EL (cell line): ENCODE data around the gene LTA.

Source experiments
- DNase-seq: peaks from one replicate; pipeline ENCODE4 v3.0.0-alpha.2; 2016

LTA gene, protein sequence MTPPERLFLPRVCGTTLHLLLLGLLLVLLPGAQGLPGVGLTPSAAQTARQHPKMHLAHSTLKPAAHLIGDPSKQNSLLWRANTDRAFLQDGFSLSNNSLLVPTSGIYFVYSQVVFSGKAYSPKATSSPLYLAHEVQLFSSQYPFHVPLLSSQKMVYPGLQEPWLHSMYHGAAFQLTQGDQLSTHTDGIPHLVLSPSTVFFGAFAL

DNA sequence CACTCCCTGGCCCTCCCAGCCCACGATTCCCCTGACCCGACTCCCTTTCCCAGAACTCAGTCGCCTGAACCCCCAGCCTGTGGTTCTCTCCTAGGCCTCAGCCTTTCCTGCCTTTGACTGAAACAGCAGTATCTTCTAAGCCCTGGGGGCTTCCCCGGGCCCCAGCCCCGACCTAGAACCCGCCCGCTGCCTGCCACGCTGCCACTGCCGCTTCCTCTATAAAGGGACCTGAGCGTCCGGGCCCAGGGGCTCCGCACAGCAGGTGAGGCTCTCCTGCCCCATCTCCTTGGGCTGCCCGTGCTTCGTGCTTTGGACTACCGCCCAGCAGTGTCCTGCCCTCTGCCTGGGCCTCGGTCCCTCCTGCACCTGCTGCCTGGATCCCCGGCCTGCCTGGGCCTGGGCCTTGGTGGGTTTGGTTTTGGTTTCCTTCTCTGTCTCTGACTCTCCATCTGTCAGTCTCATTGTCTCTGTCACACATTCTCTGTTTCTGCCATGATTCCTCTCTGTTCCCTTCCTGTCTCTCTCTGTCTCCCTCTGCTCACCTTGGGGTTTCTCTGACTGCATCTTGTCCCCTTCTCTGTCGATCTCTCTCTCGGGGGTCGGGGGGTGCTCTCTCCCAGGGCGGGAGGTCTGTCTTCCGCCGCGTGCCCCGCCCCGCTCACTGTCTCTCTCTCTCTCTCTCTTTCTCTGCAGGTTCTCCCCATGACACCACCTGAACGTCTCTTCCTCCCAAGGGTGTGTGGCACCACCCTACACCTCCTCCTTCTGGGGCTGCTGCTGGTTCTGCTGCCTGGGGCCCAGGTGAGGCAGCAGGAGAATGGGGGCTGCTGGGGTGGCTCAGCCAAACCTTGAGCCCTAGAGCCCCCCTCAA is at the start of gene LTA:
TSS of gene LTA (plus strand) at position 249 of the 871 bp plus-strand sequence. CDS start at position 703, 454 bp downstream.
- no peak for DNase-seq

DNA sequence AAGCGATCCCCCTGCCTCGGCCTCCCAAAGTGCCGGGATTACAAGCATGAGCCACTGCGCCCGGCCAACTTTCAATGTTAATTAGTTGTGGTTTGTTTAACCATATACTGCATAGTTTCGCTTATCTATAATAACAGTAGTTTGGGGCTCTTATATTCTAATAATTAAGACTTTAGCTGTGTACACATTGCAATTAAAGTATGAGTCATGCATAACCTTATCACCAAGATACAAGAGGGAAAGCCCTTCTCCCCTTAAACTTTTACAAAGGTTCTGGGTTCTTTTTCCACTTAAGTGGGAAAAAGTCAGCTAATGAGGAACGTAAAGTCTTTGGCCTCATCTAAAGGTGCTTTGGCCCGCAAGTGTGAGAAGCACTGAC is 46.5 kb upstream of the LTA start:
- no peak for DNase-seq

DNA sequence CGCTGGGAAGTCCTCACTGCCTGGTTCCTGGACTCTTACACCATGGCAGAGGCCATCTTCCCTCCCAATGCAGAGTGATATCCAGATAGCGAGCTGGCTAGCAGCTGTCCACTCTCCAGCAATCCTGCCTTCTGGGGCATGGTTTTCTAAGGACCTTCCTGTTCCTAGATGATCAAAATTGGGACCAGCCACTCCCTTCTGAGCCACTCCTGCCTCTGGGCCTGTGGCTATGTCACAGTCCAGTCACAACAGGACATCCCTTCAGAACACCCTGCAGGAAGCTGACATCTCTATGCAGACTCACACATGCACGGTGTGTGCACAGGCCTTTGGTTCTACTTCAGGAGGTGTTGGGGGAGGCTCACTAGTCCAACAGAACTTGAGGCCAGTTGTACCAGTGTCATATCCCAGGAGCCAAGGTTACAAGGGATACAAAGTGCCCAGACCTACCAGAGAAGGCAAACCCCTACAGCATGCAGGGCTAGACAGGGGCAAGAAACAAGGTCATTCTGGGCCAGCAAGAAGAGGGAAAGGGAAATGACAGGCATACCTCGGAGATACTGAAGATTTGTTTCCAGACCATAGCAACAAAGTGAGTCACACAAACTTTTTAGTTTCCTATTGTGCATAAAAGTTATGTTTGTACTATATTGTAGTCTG is 46.0 kb upstream of the LTA start:
- peak; percentile 60 for DNase-seq

DNA sequence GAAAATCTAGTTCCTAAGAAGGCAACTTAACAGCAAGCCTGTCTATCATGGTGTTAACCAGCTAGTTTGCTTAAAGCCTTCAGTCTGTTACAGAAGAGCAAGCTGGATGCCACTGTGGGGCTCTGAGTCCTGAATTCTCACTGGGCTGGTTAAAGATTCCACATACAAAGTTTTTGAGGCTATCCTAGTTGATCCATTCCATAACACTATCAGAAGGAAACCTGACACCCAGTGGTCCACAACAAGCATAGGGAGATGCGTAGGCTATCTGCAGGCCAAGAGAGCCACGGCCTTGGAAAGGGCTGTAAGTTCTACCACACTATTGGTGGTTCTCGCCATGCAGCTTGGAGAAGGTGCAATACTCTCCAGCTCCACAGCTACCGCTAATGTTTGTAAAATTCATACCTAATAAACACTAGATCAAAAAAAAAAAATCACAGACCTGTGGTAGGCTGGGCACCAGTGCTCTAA is 43.7 kb upstream of the LTA start:
- DNase-seq = peak; percentile 29

DNA sequence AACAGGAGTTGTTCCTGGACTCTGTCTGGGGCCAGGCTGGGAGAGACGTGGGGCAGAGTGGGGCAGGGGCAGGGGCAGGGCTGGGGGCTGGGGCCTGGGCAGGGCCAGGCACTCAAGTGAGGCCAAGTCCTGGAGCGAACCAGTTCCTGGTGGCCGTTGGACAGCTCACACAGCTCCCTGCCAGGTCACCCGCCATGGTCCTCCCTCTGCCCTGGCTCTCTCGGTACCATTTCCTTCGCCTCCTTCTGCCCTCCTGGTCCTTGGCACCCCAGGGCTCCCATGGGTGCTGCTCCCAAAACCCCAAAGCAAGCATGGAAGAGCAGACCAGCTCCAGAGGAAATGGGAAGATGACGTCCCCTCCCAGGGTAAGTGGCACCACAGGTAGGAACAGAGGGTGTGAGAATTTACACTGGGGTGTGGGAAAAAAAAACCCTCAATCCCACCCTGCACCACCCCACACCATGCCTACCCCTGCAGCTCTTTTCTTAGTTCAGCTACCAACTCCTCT is 43.2 kb upstream of the LTA start, which contains the start of gene MCCD1:
TSS of gene MCCD1 (plus strand) at position 142 of the 508 bp plus-strand sequence. CDS start at position 195, 53 bp downstream.
- no peak for DNase-seq

DNA sequence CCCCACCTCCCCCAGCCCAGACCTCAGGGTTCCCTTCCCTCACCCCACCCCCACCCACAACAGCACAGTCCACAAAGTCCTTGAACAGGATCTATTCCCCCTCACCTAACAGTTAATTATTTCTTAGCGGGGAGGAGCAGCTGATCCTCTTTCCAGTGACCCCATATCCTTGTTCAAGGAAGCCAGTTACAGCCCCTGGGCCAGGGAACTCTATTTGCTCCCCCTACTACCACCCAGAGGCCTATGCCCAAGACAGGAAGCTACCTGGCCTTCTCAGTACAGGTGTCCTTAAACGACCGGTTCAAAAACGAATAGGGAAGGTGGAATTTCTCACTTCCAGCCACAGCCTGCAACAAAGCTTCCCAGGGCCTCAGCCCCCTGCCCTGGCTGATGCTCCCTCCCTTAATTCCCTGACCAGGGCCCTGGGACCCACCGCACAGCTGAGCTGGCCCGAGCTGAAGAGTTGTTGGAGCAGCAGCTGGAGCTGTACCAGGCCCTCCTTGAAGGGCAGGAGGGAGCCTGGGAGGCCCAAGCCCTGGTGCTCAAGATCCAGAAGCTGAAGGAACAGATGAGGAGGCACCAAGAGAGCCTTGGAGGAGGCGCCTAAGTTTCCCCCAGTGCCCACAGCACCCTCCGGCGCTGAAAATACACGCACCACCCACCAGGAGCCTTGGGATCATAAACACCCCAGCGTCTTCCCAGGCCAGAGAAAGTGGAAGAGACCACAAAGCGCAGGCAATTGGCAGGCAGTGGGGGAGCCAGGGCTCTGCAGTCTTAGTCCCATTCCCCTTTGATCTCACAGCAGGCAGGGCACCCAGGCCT is 42.5 kb upstream of the LTA start:
- DNase-seq = no peak

DNA sequence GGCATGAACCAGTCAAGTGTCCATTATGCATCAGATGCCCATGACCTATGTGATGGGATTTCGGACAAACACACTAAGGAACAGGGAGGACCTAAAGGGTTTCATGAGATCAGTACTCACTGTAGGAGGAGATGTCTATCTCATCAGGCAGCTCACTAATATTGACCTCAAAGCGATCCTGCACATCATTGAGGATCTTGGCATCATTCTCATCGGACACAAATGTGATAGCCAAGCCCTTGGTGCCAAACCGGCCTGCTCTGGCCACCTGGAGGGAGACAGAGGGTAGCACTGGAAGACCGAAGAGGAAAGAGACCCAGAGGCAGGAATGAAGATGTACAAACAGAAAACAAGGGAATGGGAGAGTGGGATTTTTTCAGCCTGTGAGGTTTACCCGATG is 41.4 kb upstream of the LTA start:
- no peak for DNase-seq

DNA sequence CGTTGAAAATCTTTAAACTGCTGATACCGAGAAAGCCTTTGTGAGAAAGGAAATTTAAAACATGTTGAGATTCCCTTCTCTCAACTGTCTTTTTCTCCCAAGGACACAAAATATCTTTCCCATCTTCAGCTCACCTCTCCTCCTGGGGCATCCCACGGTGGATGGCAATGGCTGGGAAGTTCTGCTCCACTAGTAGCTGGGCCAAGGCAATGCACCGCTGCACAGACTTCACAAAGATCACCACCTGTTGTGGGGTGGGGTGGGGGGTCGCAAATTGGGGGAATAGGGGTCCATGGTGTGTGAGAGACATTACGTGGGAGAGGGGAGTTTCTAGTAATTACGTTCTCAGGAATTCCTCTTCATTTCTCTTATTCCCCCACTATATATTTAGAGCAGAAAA is 40.9 kb upstream of the LTA start:
- DNase-seq = no peak

DNA sequence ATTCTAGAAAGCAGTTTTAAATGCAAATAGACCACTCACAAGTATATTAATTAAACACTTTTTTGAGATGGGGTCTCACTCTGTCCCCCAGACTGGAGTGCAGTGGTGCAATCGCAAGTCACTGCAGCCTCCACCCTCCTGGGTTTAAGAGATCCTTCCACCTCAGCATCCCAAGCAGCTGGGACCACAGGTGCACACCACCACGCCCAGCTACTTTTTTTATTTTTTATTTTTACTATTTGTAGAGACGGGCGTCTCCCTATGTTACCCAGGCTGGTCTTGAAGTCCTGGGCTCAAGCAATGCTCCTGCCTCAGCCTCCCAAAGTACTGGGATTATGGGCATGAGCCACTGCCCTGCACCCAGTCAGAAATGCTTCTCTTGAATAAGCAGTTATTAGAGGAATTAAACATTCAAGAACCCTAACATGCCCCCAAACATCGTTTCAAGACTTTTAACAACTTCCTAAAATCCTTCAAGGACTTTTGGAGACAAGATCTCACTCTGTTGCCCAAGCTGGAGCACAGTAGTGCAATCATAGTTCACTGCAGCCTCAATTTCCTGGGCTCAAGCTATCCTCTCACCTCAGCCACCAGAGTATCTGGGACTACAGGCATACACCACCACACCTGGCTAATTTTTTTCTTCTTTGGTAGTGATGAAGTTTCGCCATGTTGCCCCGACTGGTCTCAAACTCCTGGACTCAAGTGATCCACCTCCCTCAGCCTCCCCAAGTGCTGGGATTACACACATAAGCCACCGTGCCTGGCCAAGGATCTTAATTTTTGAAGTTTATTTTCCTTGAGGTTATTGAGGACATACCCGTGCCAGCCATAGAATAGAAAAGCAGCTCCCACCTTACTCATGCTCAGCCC is 40.1 kb upstream of the LTA start:
- no peak for DNase-seq

DNA sequence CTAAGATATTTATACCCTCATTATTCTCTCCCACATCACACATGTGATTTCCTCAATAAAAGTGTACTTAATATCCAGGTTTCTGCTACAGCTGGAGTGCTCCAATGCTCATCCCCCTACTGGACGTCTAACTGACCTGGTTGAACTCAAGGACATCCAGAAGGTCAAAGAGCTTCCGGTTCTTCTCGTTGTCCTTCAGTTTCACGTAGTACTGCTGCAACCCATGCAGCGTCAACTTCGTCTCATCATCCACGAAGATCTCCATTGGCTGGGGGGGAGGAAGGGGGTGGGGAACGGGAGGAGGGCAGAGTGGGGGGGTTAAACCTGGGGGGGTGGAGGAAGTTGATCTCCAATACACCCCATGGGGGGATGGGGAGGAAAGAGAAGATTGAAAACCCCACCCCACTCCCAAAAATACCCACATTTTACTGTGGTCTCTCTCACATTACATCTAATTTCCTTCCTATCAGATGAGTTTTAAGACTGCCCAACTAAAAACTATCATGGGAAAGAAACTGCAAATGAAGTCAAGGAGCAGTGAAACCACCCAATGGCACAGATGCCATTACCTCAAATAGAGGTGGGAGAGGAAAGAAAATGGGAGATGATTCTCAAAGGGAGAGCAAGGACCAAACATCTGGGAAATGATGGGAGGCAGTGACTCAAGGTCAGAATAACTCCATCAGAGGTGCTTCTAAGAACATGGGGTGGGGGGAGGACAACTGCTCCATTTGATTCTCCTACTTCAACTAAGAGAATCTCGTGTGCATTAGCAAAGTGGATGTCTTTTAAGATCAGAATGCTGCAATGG is 39.2 kb upstream of the LTA start:
- DNase-seq = no peak

DNA sequence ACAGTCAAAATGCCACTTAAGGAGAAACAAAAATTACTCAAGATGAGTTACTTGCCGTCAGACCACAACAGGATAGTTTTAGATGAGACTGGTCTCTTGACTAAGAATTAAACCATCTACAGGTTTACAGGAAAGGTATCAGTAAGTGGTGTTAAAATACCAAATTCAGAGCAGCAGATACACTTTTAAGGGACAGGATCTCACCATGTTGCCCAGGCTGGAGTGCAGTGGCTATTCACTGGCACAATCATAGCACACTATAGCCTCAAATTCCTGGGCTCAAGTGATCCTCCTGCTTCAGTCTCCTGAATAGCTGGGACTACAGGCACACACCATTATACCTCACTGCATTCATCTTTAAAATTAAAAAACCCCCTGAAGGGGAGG is 38.6 kb upstream of the LTA start:
- no peak for DNase-seq

DNA sequence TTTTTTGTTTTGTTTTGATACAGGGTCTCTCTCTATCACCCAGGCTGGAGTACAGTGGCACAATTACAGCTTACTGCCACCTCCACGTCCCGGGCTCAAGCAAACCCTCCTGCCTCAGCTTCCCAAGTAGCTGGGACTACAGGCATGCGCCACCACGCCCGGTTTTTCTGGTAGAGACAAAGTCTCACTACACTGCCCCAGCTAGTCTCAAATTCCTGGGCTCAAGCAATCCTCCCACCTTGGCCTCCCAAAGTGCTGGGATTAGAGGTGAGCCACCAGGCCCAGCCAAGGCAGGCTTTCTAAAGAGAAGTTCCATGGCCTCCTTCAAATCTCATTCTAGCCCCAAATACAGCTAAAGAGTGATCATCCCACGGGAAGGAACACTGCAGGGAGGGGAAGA is 38.1 kb upstream of the LTA start:
- DNase-seq = no peak

DNA sequence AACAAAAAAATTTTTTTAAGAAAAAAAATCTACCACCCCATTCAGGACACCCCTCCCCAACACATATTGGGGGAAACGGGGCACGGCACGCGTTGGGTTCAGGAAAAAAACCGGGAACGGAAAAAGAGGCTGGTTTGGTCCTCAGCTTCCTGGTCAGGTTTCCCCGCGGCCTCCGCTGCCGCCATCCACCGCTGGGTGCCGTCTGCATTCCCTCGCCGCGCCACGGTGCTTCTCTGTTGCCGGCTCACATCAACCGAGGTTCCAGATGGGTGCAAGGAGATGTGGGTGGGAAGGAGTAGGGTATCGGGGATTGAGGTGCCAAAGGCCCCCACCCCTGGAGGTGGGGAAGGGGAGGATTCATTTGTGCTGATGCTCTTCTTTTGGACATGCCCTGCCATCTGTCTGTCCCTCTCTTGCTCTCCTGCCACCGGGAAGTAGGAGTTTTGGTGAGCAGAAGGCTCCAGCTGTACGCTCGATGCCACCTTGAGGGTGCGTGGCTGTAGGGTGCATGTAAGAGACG is 37.5 kb upstream of the LTA start:
- DNase-seq = no peak

DNA sequence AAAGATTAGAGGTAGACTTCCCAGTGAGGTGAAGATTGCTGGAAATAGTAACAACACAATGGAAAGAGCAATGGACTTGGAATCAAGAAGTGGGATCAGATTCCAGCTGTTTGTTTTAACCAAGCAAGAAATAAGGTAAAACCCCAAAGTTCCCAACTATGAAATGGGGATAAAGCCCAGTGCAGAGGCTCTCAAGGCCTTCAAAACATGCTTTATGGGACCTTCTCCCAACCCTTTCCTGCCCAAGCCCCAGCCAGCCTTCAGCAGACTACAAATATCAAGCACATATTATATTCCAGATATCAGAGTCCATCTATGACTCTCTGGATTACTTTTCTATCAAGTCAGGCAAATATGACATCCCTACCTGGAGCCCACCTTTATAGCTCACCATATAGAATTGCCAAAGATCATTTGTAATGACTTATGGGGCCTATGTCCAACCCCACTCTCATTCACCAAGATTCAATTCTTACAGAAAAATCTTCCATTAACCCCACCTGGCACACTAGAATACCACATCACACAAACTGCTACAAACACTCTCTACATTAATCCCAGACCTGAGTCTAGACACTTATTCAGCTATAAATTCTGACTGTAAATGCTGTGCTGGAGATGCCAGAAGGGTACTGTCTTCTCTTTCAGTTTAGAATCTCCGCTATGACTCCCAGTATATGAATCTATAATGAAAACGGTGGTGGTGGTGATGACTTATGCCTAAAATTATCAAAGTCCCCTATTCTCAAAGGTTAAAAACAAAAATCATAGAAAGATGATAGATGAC is 36.4 kb upstream of the LTA start:
- DNase-seq = no peak

DNA sequence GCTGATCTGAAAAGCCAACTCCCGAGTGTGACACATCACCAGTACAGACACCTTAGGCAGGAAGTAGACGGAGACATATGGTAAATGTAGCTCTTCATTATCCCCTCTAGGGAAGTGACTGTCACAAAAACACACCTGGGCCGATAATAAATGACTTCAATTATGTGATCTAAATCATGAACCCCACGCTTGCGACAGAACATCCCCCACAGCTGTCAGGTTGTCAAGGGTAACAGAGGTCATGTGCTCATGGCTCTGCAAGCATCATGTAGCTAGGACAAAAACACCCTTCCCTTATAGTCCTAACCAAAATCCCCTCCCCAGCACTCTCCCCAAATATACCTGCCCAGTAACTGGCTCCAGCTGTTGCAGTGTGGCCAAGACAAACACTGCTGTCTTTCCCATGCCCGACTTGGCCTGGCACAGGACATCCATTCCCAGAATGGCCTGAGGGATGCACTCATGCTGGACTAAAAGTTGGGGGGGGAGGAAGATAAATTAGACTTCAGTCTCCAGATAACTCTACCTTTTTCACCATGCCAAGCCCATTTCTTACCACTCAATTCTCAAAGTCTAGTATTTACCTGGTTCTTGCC is 33.2 kb upstream of the LTA start:
- DNase-seq = no peak

DNA sequence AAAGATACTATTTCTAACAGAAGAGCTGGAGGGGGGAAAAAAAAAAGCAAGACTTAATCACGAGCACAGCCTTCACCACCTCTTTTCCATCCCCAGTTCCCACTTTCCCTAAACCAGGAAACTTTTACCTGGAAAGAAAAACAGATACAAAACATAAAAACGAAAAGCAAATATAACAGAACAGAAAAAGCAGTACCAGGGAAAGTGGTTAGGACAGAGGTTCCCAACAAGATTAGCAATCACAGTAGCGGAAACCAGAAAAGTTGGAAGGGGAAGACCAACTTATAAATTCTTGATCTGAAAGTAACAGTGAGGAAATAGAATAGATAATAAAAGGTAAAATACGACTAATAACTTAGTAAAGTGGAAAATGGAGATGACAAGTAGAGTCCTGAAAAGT is 31.4 kb upstream of the LTA start:
- DNase-seq = no peak

DNA sequence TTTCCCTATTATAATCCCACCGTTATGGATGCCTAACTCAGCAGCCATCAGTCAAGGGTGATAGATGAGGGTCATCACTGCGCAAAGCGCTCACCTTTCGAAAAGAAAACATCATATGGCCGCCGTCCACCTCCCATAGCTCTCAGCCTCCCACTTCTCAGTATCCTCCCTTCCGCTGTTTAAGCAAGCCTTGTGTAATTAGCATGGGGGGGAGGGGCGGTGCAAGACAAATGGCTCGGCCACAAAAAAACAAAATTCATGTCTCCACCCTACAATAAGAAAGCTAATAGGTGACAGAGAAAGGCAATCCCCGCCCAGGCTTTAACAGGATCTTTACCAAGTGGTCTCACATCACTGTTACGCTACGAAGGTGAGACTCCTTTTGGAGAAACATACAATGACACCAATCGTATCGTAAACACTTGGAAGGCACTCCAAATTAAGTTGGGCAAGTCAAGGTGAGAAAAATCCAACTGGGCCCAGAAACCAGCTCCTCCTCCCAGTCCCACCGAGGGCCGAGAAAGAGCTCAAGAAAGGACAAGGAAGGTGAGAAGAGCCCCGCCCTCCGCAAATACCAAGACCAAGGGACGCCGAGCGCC is 30.9 kb upstream of the LTA start:
- peak; percentile 56 for DNase-seq

DNA sequence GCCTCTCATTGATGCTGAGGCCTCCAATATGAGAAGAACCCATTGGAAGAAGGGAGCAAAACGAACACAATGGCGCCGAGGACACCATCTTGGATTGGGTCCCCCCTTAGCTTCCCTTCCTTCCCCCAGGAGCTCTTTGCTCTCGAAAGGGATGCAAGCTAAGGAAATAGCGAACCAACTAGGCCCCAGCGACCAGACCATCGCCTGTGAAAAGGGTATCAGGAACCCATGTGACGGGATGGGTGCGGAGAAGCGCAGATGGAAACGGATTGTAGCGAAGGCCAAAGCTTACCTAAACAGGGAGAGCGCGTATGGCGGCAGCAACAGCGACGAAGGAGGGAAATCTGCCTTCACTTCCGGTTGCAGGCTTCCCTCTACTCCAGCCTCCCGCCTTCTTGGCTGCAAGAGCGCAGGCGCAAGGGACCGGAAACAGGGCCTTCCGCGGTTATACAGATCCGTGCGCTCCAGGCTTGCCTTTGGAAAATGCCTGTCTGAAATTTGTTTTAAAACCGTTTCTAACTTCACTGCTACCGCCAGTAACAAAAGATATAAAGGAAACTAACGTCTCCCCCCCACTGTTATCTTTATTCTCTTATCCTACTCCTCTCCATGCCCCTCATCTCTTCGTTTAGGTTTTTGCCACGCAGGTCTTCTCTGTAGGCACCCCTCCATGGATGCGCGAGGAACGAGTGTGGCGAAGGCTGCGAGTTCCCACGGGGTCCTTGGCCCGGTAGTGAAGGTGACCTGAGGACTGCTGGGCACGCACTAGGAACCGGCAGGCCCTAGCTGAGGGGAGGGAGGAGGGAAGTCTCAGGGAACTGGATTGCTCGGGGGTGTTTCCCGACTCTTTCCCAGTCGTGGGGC is 30.2 kb upstream of the LTA start, which contains the start of gene DDX39B:
TSS of gene DDX39B (minus strand) at position 346 of the 864 bp plus-strand sequence. CDS start 1,471 bp downstream, outside the sequence.
- DNase-seq = peak; percentile 98
